HL-60 (cell line): ENCODE results near the gene MCRS1.
A peak's percentile ranks its signal among the peaks of the same experiment; 100 is the strongest.

ENCODE experiments used
- DNase-seq, 2 experiments: peaks; one replicate each; pipeline ENCODE4 v3.0.0-alpha.2; 2010 to 2020; ENCODE audit warnings: low read depth in 1 of 2, low spot score in 1 of 2
- H3K27ac ChIP-seq: fragments of 250-450 bp; sonication (Bioruptor Pico); replicated peaks from 2 replicates; pipeline ENCODE4 v1.5.1; 2020; ENCODE audit warnings: mild to moderate bottlenecking, moderate library complexity
- H3K27me3 ChIP-seq: fragments of 250-450 bp; sonication (Bioruptor Pico); 2 replicates; pipeline ENCODE4 v1.5.1; 2021; ENCODE audit warnings: mild to moderate bottlenecking, moderate library complexity; ENCODE audit not compliant: insufficient read depth, poor library complexity, severe bottlenecking
- H3K4me3 ChIP-seq: replicated peaks from 2 replicates; pipeline ENCODE4 v1.5.1; 2011; ENCODE audit warnings: mild to moderate bottlenecking, control low read depth, low read length; ENCODE audit not compliant: insufficient read depth
- CTCF ChIP-seq: IDR thresholded peaks from one replicate; pipeline ENCODE4 v1.5.1; 2011; ENCODE audit warnings: low read length, control low read depth, inconsistent platforms; ENCODE audit not compliant: insufficient read depth
- GABPA ChIP-seq: IDR thresholded peaks from 2 replicates; pipeline ENCODE4 v1.6.1; 2012; ENCODE audit warnings: low read depth
- POLR2AphosphoS5 ChIP-seq: IDR thresholded peaks from 2 replicates; pipeline ENCODE4 v1.6.1; 2012; ENCODE audit warnings: low read depth
- SPI1 ChIP-seq: IDR thresholded peaks from 2 replicates; pipeline ENCODE4 v1.6.1; 2012; ENCODE audit warnings: low read depth, mild to moderate bottlenecking, borderline replicate concordance
- TF ChIP-seq, protein P1 (sequence below): IDR thresholded peaks from 2 replicates; pipeline ENCODE4 v1.6.1; 2012; ENCODE audit warnings: low read depth; ENCODE audit not compliant: insufficient replicate concordance

MCRS1 gene

GRCh38 chr12:49588721-49589516 lies 21.0 kb upstream of the MCRS1 start:
- Histone ChIP-seq H3K27ac (no peak overlapping the region), H3K4me3 (no peak overlapping the region), H3K27me3 (no peaks in the 10 kb centered on the region)
- TF ChIP-seq, protein P1, sequence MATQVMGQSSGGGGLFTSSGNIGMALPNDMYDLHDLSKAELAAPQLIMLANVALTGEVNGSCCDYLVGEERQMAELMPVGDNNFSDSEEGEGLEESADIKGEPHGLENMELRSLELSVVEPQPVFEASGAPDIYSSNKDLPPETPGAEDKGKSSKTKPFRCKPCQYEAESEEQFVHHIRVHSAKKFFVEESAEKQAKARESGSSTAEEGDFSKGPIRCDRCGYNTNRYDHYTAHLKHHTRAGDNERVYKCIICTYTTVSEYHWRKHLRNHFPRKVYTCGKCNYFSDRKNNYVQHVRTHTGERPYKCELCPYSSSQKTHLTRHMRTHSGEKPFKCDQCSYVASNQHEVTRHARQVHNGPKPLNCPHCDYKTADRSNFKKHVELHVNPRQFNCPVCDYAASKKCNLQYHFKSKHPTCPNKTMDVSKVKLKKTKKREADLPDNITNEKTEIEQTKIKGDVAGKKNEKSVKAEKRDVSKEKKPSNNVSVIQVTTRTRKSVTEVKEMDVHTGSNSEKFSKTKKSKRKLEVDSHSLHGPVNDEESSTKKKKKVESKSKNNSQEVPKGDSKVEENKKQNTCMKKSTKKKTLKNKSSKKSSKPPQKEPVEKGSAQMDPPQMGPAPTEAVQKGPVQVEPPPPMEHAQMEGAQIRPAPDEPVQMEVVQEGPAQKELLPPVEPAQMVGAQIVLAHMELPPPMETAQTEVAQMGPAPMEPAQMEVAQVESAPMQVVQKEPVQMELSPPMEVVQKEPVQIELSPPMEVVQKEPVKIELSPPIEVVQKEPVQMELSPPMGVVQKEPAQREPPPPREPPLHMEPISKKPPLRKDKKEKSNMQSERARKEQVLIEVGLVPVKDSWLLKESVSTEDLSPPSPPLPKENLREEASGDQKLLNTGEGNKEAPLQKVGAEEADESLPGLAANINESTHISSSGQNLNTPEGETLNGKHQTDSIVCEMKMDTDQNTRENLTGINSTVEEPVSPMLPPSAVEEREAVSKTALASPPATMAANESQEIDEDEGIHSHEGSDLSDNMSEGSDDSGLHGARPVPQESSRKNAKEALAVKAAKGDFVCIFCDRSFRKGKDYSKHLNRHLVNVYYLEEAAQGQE, result no peak
- no peak for TF ChIP-seq POLR2AphosphoS5
- TF ChIP-seq SPI1, result no peak
- no peak for TF ChIP-seq CTCF
- no peak for TF ChIP-seq GABPA
- DNase-seq, result no peak

GRCh38 chr12:49588281-49588680 lies 20.3 kb upstream of the MCRS1 start:
- no peaks in the 10 kb centered on the region for H3K27me3 ChIP-seq
- no peak overlapping the region for H3K27ac ChIP-seq
- no peak overlapping the region for H3K4me3 ChIP-seq
- peak in 1 of 2 experiments; percentile 32 for DNase-seq
- TF ChIP-seq POLR2AphosphoS5 (no peak), GABPA (no peak), CTCF (no peak), SPI1 (no peak)
- TF ChIP-seq, protein P1, result no peak

- Histone ChIP-seq H3K27me3 (no peaks in the 10 kb centered on the region), H3K4me3 (no peak overlapping the region), H3K27ac (no peak overlapping the region)
- TF ChIP-seq CTCF, result no peak
- TF ChIP-seq GABPA, result no peak
- no peak for TF ChIP-seq POLR2AphosphoS5
- DNase-seq, result no peak
These were observed 19.4 kb upstream of the MCRS1 start for GRCh38 chr12:49587174-49587908.
